BJ (cell line): ENCODE measurements around the gene DRC3. TPM values are rescaled to one million over a fixed set of nuclear protein-coding genes. Genes with fewer than 3 reads are reported as not detected.

Source experiments
- CTCF ChIA-PET: fragments of 350-600 bp; formaldehyde crosslinking; extraction: SDS; loops from one replicate; lab custom pipeline; 2021; ENCODE audit warnings: antibody characterized with exemption, inconsistent platforms; lab: Yijun Ruan, JAX
- POLR2A ChIA-PET: fragments of 300-600 bp; sonication (Branson Sonifier 250); formaldehyde crosslinking; extraction: SDS; loops from one replicate; lab custom pipeline; 2021; ENCODE audit warnings: antibody characterized with exemption; lab: Charles Lee
- DNase-seq: peaks from one replicate; pipeline ENCODE4 v3.0.0-alpha.2; 2011; ENCODE audit warnings: low read depth
- H3K27me3 ChIP-seq: 2 replicates; pipeline ENCODE4 v1.6.0; 2011; ENCODE audit warnings: low read length; ENCODE audit not compliant: control insufficient read depth, insufficient read depth
- H3K36me3 ChIP-seq: 2 replicates; pipeline ENCODE4 v1.5.1; 2011; ENCODE audit warnings: low read length; ENCODE audit not compliant: control insufficient read depth, insufficient read depth
- H3K4me3 ChIP-seq: 2 replicates; pipeline ENCODE4 v1.5.1; 2011; ENCODE audit warnings: low read depth, mild to moderate bottlenecking, control low read depth, low read length
- CTCF ChIP-seq: IDR thresholded peaks from 2 replicates; pipeline ENCODE4 v1.5.1; 2011; ENCODE audit warnings: low read depth, mild to moderate bottlenecking, control low read depth, inconsistent platforms, low read length, moderate library complexity; ENCODE audit not compliant: insufficient read depth
- polyA plus RNA-seq: library from polyadenylated mRNA; depleted of rRNA; stranded (reverse); fragments of >200 nt; gene quantifications from 2 replicates; pipeline ENCODE4 v1.2.3, GENCODE V29; 2011

The DRC3 gene
- polyA plus RNA-seq, 1 experiment: 1.2 TPM

GRCh38 chr17:18017958-18018357, 45.3 kb downstream of the DRC3 start:
- ChIA-PET POLR2A (no interaction called here), CTCF (no interaction called here)
- H3K36me3 ChIP-seq: peaks cover 1% of the 10 kb centered on the region; the same call in 1 of the 2 replicates
- no peak for DNase-seq
- no peak overlapping the region for H3K4me3 ChIP-seq
- TF ChIP-seq CTCF: no peak
- H3K27me3 ChIP-seq: no peaks in the 10 kb centered on the region

DNA sequence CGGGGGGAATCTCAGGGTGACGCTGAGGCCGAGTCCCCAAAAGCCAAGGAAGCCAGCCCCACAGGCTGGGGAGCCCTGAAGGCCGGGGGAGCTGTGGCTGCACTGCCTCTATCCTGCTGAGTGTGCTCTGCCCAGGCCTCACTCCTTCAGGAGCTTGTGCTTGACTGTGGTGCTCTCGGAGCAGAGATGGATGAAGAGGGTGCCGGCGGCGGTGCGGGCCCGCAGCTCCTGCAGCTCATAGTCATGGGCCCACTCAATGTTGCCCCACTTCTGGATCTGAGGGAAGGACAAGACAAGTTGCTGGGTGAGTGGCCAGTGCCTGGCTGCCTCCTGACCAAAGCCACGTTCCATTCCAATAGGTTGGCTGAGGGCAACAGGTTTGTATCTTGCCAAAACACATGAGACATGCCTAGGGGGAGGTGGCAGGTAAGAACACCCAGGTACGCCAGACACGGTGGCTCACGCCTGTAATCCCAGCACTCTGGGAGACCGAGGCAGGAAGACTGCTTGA, 45.8 kb downstream of the DRC3 start:
- CTCF ChIA-PET: no interaction called here
- POLR2A ChIA-PET: no interaction called here
- TF ChIP-seq CTCF: no peak
- no peaks in the 10 kb centered on the region for H3K27me3 ChIP-seq
- no peak for DNase-seq
- peaks cover 1% of the 10 kb centered on the region; the same call in 1 of the 2 replicates for H3K36me3 ChIP-seq
- H3K4me3 ChIP-seq: no peak overlapping the region

DNA sequence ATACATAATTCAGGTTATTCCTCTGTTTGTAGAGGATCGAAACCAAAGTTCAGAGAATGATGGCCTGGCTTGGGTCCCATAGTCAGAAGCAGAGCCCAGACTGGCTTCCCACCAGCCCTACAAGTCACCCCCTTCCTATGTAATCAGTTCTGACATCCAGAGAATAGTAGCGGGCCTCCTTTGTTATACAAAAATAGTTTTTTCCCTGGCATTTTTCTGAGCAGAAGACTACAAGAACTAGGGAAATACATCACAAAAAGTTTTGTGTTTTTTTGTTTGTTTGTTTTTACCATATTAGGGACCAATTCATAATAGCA, 47.1 kb downstream of the DRC3 start:
- ChIA-PET POLR2A (no interaction called here), CTCF (interaction anchor here (1.5 kb wide), 1 partner anchor 129 kb away, joined by 4 read pairs; no protein-coding TSS in a partner anchor)
- H3K27me3 ChIP-seq: no peaks in the 10 kb centered on the region
- no peak overlapping the region for H3K4me3 ChIP-seq
- H3K36me3 ChIP-seq: peaks cover 3% of the 10 kb centered on the region
- DNase-seq: no peak
- no peak for TF ChIP-seq CTCF

GRCh38 chr17:18020971-18021370, 48.3 kb downstream of the DRC3 start:
- no peak for TF ChIP-seq CTCF
- no peak overlapping the region for H3K4me3 ChIP-seq
- no peaks in the 10 kb centered on the region for H3K27me3 ChIP-seq
- ChIA-PET POLR2A (no interaction called here), CTCF (interaction anchor here (0.6 to 2.5 kb wide), 4 partner anchors 9 to 357 kb away, joined by 3 to 8 read pairs (median 4); no protein-coding TSS in a partner anchor)
- no peak for DNase-seq
- peaks cover 3% of the 10 kb centered on the region for H3K36me3 ChIP-seq

DNA sequence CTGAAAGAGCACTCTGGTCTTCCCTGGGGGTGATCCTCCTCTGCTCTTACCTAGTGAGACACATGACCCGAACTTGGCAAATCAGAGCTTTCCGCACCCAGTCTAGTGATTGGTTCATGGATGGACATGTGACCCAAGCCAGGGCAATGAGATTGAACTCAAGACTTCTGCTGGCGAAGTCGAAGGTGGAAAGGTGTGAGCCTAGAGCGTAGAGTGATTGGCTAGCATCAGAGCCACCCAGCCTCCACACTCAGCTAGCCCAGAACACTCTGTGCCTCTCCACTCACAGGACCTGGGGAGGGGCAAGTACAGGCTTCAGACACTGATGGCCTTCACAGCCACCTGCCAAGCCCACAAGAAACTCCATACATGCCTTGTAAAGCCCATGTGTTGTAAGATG, 48.7 kb downstream of the DRC3 start:
- peaks cover 3% of the 10 kb centered on the region for H3K36me3 ChIP-seq
- no peak for TF ChIP-seq CTCF
- no peaks in the 10 kb centered on the region for H3K27me3 ChIP-seq
- DNase-seq: no peak
- ChIA-PET POLR2A (no interaction called here), CTCF (interaction anchor here (0.6 to 2.5 kb wide), 5 partner anchors 9 to 357 kb away, joined by 3 to 8 read pairs (median 3); no protein-coding TSS in a partner anchor)
- H3K4me3 ChIP-seq: no peak overlapping the region
